Melanocyte of skin (primary cell): ENCODE measurements around the gene ATP8A2. TPM values are rescaled to one million over a fixed set of nuclear protein-coding genes. Genes with fewer than 3 reads are reported as not detected.

Experiments
- small RNA-seq, 2 donors: library from RNA; depleted of rRNA; stranded (forward); fragments of <200 nt; gene quantifications; one replicate each; pipeline ENCODE3, GENCODE V24; 2012
- total RNA-seq, 2 donors: library from RNA; depleted of rRNA; stranded (reverse); fragments of >200 nt; gene quantifications; 2 replicates each; pipeline ENCODE4 v1.2.3, GENCODE V29; 2012

ATP8A2 gene
- total RNA-seq: under 1 TPM; 0.67 to 0.69 TPM

GRCh38 chr13:25371875-25372283 is at the start of gene ATP8A2:
ATP8A2 (plus strand) TSS chr13:25371974; CDS start chr13:25372213, 239 bp downstream.

GRCh38 chr13:26051657-26052311 is 680.0 kb downstream of the ATP8A2 start, which contains the start of gene SHISA2:
SHISA2 (minus strand) TSS chr13:26052016; CDS start chr13:26050975, 1,041 bp downstream.

Small RNA genes within 50 kb of the gene (small RNA-seq; reads per million reads assigned to genes)
- 0 reads per million in 2 donors for gene RN7SL741P
- 0 reads per million in 2 donors for gene RNU6-78P
- 0 reads per million in 2 donors for gene RNY1P3

Other genes starting within 250 kb of the ATP8A2 start
- gene AMER2, start 199.7 kb upstream of the ATP8A2 start, total RNA-seq: under 1 TPM; under 0.01 TPM
- 10 to 100 TPM; 26.2 to 32.0 TPM for gene MTMR6, start 84.5 kb upstream of the ATP8A2 start, total RNA-seq
- gene NUP58, start 70.3 kb upstream of the ATP8A2 start, total RNA-seq: 10 to 100 TPM; 48.9 to 85.6 TPM